ENCODE measurements around the gene UBE3D.

DNA sequence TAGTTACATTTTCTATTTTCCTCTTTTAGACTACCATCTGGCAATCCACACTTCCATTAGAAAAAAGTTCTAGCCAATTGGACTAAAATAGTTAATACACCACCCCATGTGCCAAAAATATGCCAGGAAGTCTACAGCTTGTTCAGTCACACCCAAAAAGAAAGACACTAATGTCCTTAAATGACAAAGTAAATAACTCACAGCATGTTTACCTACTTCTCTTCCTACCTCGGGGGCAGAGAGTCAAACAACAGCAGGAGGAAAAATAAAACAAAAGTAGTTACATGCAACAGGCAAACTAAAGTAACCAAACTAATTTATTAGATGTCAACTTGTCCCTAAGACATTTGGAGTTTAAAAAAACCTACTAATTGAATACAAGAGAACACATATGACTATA lies 57.0 kb downstream of the UBE3D start:
- TF ChIP-seq EP300 (IDR thresholded peaks at IDR 0.05; ENCODE audit: low read depth) = no peak
- TF ChIP-seq, protein P1, sequence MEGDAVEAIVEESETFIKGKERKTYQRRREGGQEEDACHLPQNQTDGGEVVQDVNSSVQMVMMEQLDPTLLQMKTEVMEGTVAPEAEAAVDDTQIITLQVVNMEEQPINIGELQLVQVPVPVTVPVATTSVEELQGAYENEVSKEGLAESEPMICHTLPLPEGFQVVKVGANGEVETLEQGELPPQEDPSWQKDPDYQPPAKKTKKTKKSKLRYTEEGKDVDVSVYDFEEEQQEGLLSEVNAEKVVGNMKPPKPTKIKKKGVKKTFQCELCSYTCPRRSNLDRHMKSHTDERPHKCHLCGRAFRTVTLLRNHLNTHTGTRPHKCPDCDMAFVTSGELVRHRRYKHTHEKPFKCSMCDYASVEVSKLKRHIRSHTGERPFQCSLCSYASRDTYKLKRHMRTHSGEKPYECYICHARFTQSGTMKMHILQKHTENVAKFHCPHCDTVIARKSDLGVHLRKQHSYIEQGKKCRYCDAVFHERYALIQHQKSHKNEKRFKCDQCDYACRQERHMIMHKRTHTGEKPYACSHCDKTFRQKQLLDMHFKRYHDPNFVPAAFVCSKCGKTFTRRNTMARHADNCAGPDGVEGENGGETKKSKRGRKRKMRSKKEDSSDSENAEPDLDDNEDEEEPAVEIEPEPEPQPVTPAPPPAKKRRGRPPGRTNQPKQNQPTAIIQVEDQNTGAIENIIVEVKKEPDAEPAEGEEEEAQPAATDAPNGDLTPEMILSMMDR (IDR thresholded peaks at IDR 0.05) = no peak

All from transverse colon (tissue), 3 donors.